Measurements from ENCODE around the gene BBX.

BBX gene

DNA sequence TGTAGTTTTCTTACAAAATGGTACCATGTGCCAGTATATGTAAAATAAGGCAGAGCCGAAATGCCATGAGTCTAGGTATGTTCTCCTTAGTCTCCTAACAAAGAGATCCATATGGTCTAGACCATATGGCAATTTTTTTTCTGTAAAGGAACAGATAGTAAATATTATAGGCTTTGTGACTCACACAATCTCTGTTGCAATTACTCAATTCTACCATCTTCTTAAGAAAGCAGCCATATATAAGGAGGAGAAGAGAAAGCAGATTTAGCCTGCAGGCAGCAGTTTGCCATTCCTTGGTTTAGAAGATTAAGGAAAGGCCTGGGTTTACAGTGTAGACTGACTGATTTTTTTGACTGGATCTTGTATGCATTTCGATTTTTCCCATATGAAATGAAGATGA is 16.3 kb upstream of the BBX start:
- DNase-seq (ENCODE audit: low read depth), result no peak
- no peak overlapping the region for H3K4me3 ChIP-seq (ENCODE audit: low read length)
- TF ChIP-seq, protein P1, sequence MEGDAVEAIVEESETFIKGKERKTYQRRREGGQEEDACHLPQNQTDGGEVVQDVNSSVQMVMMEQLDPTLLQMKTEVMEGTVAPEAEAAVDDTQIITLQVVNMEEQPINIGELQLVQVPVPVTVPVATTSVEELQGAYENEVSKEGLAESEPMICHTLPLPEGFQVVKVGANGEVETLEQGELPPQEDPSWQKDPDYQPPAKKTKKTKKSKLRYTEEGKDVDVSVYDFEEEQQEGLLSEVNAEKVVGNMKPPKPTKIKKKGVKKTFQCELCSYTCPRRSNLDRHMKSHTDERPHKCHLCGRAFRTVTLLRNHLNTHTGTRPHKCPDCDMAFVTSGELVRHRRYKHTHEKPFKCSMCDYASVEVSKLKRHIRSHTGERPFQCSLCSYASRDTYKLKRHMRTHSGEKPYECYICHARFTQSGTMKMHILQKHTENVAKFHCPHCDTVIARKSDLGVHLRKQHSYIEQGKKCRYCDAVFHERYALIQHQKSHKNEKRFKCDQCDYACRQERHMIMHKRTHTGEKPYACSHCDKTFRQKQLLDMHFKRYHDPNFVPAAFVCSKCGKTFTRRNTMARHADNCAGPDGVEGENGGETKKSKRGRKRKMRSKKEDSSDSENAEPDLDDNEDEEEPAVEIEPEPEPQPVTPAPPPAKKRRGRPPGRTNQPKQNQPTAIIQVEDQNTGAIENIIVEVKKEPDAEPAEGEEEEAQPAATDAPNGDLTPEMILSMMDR (conservative IDR thresholded peaks at IDR 0.05; ENCODE audit: low read depth, low read length), result no peak

DNA sequence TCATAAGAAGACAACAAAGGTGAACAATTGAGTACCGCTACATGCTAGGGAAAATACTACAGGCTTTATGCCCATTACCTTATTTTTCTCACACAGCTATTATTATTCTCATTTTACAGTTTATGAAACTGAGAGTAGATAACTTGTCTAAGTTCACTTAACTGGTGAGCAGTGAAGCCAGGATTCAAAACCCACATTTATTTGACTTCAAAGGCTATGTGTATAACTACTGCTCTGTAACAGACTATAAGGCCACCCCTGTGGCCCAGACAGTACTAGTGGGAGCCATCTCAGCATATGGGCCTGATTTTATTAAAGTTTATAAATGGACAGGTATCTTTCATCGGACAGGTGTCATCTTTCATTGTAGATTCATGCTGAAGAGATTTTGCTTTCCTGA is 14.4 kb upstream of the BBX start:
- DNase-seq (ENCODE audit: low read depth), result no peak
- no peak overlapping the region for H3K4me3 ChIP-seq (ENCODE audit: low read length)
- TF ChIP-seq, protein P1 (conservative IDR thresholded peaks at IDR 0.05; ENCODE audit: low read depth, low read length), result no peak

DNA sequence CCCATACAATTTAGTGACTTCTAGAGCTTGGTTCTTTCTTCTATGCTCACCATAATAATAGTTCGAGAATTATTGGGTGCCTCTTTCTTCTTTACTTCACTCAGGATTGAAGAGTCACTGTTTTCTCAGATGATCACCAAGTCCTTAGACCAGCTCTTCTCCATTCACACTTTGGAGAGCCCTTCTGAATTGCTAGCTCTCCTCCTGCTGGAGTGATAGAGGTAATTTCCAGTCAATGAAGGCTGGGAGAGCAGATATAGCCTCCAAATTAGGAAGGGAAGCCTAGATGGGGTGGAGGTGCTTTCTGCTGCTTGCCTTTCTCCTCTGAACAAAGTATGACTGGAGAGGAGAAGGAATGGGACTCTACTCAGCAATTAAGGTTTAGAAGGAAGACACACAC is 10.7 kb upstream of the BBX start:
- no peak overlapping the region for H3K4me3 ChIP-seq (ENCODE audit: low read length)
- TF ChIP-seq, protein P1 (conservative IDR thresholded peaks at IDR 0.05; ENCODE audit: low read depth, low read length), result no peak
- DNase-seq (ENCODE audit: low read depth), result no peak

DNA sequence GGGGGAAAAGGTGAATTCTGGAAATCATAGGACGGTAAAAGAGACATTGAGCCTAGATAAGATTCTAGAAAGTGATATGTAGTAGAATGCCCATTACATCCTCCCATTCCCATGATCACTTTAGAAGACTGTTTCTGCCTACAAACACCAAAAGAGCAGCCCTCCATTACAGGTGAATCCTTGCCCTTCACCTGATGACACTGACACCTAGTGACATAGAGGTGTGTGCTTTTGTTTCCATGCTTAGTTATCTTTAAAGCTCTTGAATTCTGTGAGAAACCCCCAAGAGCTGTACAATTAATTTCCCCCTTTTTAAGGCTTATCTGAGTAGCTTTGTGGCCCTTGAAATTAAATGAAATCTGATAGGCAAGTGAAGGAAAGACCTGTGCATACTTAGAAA is 8.3 kb upstream of the BBX start:
- no peak for DNase-seq (ENCODE audit: low read depth)
- TF ChIP-seq, protein P1 (conservative IDR thresholded peaks at IDR 0.05; ENCODE audit: low read depth, low read length), result no peak

DNA sequence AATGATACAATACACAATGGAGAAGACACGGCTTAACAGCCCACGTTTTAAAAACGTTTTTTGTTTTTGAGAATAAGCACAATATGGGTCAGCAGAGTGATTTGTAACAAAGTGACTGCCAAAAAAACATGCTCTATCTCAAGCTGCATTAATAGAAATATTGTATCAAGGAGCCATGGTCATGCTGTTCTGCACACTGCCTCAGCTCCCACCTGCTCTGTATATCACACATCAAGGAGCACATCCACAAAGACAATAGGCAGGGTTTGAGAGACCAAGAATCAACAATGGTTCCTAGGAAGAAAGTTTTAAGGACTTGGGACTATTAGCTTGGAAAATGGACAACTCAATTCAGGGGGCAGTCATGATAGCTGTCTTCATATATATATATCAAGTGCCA is 6.3 kb upstream of the BBX start:
- H3K4me3 ChIP-seq (ENCODE audit: low read length), result no peak overlapping the region
- no peak for DNase-seq (ENCODE audit: low read depth)

More for the DNA sequence above, 8.3 kb upstream of the BBX start:
- no peak overlapping the region for H3K4me3 ChIP-seq (ENCODE audit: low read length)

DNA sequence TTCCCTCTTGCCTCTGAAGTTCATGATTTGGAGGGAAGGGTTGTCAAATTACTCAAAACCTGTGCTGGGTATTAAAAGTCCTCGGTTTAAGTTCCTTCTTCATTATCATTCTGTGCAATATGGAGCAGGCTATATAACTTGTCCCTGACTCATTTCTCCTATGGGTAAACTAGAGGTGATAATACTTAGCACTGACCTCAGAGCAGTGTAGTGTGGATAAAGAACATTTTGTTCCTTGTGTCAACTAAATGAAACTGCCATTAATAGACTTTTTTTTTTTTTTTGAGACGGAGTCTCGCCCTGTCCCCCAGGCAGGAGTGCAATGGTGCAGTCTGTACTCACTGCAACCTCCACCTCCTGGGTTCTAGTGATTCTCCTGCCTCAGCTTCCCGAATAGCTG is 2.2 kb upstream of the BBX start:
- DNase-seq (ENCODE audit: low read depth), result no peak
- no peak overlapping the region for H3K4me3 ChIP-seq (ENCODE audit: low read length)
- TF ChIP-seq, protein P1 (conservative IDR thresholded peaks at IDR 0.05; ENCODE audit: low read depth, low read length), result no peak

More for the DNA sequence above, 6.3 kb upstream of the BBX start:
- TF ChIP-seq, protein P1 (conservative IDR thresholded peaks at IDR 0.05; ENCODE audit: low read depth, low read length), result no peak

DNA sequence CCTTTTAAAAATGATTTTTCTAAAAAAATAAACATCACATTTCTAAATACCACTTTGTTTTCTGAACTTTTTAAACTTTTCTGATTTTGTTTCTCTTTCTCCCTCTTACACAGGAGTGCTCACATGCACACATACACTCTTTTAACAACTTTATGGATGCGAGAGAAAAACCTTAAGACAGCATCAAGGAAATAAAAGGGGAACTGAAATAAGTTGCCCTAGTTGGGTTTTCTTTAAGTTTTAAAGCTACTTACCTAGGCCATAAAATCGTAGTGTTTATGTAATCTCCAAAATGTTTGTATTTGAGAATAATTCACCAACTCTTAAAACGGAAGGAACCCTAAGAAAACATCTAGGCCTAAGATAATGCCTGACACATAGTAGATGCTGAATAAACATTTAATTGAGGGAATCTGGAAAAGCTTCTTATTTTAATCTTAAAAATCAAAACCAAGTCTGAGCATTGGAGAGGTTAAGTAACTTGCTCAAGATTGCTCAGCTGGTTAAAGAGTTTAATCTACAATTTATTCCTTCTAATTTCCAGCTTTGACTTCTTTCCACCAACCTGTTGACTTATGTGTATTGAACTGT is 1.2 kb upstream of the BBX start:
- H3K4me3 ChIP-seq (ENCODE audit: low read length), result no peak overlapping the region
- DNase-seq (ENCODE audit: low read depth), result no peak
- TF ChIP-seq, protein P1 (conservative IDR thresholded peaks at IDR 0.05; ENCODE audit: low read depth, low read length), result no peak
